Stimulated activated CD4-positive, alpha-beta T cell treated with anti-CD3 and anti-CD28 coated beads, TNF-alpha, amount 100 ng/mL, for 48 hours (primary cell): ENCODE data around the gene KLRC1.
"Not testable (repeated sequence)": the region's sequence is repeated elsewhere in the genome, so short reads cannot be mapped to it uniquely, and the experiment has no call there.

Experiments
- DNase-seq, 3 donors: peaks; one replicate each; pipeline ENCODE4 v3.0.0-alpha.2; 2020; ENCODE audit warnings: low read depth in 3 of 3

KLRC1 gene

GRCh38 chr12:10422159-10422558 lies 31.0 kb downstream of the KLRC1 start:
- not testable (repeated sequence) for DNase-seq

- DNase-seq, result not testable (repeated sequence)
These were observed 32.8 kb downstream of the KLRC1 start, which contains the start of gene KLRC3 for GRCh38 chr12:10420334-10420733. Gene KLRC3, minus strand, starts transcription at chr12:10420595. Its CDS starts 45 bp downstream, at chr12:10420550.

- DNase-seq, result no peak
These were observed 43.8 kb downstream of the KLRC1 start, which contains the start of gene KLRC4 for GRCh38 chr12:10409392-10409791. Gene KLRC4, minus strand, starts transcription at chr12:10409757. Its CDS starts 182 bp downstream, at chr12:10409575.

GRCh38 chr12:10408842-10409241 lies 44.3 kb downstream of the KLRC1 start:
- no peak for DNase-seq

GRCh38 chr12:10406725-10407124 lies 46.5 kb downstream of the KLRC1 start:
- DNase-seq, result no peak

- no peak for DNase-seq
These were observed 47.9 kb downstream of the KLRC1 start for GRCh38 chr12:10405294-10405693.

GRCh38 chr12:10404798-10405197 lies 48.4 kb downstream of the KLRC1 start:
- no peak for DNase-seq

- no peak for DNase-seq
These were observed 52.3 kb downstream of the KLRC1 start for GRCh38 chr12:10400829-10401228.

GRCh38 chr12:10398168-10398567 lies 55.0 kb downstream of the KLRC1 start:
- no peak for DNase-seq

GRCh38 chr12:10397296-10397695 lies 55.9 kb downstream of the KLRC1 start:
- DNase-seq, result no peak

GRCh38 chr12:10396176-10396575 lies 57.0 kb downstream of the KLRC1 start:
- not testable (repeated sequence) for DNase-seq
